HG02970 (cell line): Measurements from ENCODE around the gene NUP214.
"Not testable (repeated sequence)": the region's sequence is repeated elsewhere in the genome, so short reads cannot be mapped to it uniquely, and the experiment has no call there.

Experiments
- ATAC-seq: cut with Tn5 transposase; IDR thresholded peaks from one replicate; pipeline ENCODE4 v1.9.1; 2021; ENCODE audit warnings: mild to moderate bottlenecking, moderate library complexity, moderate number of reproducible peaks; ENCODE audit not compliant: unreplicated experiment, low FRiP score

Gene NUP214

DNA sequence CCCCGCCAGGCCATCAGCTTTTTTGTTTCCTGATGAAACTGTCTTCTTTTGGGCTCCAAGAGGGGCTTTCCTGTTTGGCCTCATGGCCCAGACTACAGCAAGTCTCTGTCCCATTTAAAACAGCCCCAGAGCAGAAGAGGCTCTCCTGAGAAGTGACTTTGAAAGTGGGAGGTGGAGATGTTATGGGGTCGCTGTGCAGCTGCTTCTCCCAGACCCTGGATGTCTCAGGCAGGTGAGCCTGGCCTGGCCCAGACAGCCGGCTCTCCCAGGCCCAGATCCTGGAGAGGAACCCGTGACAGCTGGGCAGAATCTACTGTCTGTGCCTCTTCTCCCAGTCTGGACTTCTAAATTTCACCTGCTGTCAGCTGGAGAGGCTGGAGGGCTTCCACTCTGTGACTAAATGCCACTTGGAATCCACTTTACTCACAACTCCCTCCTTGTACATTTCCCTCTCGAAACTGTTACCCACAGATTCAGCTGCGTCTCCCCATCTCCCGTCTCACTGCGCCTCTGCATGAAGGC, 130.4 kb downstream of the NUP214 start:
- ATAC-seq: no peak

DNA sequence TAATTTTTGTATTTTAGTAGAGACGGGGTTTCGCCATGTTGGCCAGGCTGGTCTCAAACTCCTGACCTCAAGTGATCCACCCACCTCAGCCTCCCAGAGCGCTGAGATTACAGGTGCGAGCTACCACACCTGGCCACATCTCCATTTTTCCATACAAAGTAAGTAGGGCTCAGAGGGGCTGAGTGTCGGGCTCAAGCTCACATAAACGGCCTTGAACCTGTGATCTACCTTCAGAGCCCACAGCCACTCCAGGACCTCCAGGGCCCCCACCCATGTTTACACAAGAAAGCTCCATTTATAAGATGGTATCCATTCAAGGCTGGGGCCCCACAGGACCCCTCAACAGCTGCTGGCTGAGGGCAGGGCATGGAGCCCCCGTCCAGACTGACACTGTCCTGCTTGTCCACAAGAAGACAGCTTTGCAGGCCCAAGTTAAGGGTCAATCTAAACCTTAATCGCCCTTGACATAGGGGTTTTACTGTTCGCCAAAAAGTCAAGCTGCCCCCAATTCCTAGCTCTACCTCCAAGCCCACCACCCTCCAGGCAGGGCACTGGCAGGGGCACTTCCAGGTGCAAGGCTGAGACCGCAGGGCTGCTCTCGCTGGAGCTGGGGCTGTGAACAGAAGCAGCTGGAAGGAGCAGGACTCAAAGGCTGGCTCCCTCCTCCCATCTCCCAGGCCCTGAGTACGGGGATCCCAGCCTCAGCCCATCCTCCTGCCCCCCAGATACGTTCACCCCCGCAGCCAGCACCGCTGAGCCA, 132.1 kb downstream of the NUP214 start:
- no peak for ATAC-seq

GRCh38 chr9:131258186-131258585, 132.8 kb downstream of the NUP214 start:
- ATAC-seq: no peak

- ATAC-seq: no peak
Observed at GRCh38 chr9:131258698-131259431, 133.5 kb downstream of the NUP214 start.

DNA sequence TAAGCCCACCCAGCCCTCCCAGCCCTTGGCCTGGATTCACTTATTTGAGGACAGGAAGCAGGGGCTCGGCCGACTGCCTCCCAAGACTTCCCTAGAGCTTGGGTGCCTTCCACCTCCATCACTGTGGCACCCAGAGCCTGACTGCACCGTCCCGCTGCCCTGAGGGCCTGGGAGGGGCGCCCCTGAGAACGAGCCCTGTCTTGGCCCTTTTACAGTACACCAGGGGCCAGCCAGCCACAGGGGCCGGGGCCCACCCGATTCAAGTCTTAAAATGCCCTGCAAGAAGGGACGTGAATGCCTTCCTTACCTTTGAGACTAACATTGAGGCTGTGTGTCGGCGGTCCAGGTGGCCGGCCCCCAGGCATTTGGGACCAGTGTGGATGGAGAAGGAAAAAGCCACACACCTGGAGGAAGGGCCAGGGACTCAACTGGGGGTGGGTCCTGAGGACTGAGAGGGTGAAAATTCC, 134.1 kb downstream of the NUP214 start:
- no peak for ATAC-seq

DNA sequence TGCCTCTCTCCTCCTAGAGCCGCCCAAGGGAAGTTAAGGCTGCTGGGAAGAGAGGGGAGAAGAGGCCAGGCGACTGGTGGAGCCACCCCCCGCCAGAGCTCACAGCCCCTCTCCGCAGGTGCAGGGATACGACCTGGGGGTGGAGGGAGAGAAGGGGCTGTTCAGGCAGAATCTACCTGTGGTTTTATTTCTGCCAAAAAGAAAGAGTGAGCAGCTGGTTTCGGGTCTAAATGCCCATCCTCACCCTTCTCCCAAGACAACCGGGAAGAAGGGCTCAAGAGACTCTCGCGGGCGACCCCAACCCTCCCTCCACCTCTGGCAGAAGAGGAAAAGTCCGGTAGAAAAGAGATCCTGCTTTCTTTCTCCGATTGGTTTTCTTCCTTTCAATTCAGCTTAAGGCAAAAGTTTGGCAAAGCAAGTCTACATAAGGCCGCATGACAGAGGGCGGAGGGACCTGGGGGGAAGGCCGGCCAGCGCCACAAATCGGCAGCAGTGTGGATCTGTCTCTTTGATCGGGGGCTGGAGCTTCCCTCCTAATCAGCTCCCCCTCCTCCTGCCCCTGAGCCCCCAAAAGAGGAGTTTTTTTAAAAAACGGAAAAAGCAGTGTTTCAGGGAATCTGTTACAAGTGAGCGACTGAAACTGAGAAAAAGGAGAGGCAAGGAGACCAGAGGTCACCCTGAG, 134.7 kb downstream of the NUP214 start:
- no peak for ATAC-seq

- ATAC-seq: no peak
Observed at GRCh38 chr9:131260751-131261452, 135.5 kb downstream of the NUP214 start.

DNA sequence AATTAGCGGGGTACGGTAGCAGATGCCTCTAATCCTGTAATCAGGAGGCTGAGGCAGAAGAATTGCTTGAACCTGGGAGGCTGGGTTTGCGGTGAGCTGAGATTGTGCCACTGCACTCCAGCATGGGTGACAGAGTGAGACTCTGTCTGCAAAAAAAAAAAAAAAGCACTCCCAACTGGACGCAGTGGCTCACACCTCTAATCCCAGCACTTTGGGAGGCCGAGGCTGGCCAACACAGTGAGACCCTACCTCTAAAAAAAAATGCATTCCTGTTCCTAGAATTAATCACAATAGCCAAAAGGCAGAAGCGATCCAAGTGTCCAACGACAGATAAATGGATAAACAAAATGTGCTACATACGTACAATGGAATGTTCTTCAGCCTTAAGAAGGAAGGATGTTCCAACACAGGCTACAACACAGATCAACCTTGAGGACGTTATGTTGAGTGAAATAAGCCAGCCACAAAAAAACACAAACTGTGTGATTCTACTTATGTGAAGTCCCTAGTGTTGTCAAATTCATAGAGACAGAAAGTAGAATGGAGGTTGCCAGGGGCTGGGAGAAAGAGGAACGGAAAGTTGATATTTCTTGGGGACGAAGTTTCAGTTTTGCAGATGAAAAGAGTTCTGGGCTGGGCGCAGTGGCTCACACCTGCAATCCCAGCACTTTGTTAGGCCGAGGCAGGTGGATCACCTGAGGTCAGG, 137.1 kb downstream of the NUP214 start:
- ATAC-seq: no peak

DNA sequence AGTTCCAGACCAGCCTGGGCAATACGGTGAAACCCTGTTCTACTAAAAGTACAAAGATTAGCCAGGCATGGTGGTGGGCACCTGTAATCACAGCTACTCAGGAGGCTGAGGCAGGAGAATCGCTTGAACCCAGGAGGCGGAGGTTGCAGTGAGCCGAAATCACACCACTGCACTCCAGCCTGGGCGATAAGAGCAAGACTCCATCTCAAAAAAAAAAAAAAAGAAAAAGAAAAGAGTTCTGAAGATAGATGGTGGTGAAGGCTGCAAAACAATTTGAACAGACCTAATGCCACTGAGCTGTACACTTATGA, 137.6 kb downstream of the NUP214 start:
- ATAC-seq: not testable (repeated sequence)

DNA sequence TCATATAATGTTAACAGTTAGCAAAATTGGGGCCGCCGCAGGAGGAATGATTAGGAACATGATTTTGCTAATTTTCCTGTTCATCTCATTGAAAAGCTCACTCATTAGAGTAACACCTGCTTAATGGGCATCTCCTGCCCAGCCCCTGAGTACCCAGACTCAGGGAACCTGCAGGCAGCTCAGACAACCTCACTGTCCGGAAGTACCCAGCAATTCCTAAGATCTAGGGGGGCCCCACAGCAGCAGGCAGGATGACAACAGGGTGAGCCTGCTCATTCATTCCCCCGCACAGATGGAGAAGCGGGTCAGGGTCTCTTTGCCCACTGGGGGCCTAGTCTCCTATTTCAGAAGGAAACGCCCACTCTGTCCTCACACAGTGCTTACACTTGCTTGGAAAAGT, 138.3 kb downstream of the NUP214 start:
- ATAC-seq: no peak

DNA sequence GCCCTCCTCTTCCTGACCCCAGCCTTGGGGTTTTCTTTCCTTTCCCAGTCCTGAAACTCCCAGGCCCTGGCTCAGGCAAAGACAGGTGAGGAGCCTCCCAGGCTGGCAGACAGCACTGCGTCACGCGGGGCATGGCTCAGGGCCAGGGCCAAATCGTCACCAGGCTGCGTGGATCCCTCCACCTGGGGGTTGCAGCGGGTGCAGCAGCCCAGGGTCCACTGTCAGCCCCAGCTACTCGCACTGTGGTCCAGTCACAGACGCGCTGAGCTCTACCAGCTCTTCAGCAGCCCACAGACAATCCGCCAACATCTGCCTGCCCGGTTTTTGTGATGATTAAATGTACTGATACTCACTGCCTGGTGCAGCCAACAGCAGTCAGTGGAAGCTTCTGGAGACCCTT, 138.8 kb downstream of the NUP214 start:
- ATAC-seq: no peak

DNA sequence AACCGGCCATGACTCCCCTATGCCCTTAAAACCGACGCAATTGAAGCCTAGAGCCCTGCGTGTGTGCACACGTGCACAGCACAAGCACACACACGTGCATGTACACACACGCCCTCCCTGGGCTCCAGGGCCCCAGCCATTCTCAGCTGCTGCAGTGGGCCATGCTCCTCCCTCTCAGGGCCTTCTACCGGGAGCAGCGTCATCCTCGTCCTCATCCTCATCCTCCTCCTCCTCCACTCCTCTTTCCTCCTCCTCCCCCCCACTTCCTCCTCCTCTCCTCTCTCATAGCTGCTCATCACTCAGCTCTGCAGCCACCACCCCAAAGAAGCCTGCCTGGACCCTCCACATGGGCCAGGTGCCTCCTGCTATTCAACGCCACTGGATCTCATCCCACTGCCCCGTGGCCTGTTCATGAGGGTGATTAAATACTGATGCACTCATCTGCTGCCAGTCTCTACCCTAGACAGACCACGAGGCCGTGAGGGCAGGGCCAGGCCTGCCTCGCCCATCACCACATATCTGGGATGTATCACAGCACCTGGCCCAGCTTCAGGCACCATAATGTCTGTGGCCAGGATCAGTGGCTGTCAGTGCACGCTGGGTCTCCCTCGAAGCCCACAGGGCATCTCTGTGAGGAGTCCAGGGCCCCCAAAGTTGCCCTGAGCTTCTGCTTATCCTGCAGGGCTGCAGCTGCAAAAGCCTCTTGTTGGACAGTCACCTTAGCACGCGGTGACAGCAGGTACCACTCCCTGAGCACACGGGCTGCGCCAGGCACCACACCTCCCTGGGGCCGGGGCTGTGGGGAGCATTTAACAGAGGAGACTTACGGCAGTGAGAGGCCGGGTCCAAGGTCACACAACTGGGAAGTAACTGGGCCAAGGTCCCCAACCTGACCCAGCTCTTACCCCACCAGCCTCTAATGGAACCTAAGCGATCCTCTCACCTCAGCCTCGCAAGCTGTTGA, 141.2 kb downstream of the NUP214 start:
- no peak for ATAC-seq

GRCh38 chr9:131270171-131271015, 145.0 kb downstream of the NUP214 start:
- no peak for ATAC-seq

GRCh38 chr9:131271016-131271273, 145.6 kb downstream of the NUP214 start:
- not testable (repeated sequence) for ATAC-seq

DNA sequence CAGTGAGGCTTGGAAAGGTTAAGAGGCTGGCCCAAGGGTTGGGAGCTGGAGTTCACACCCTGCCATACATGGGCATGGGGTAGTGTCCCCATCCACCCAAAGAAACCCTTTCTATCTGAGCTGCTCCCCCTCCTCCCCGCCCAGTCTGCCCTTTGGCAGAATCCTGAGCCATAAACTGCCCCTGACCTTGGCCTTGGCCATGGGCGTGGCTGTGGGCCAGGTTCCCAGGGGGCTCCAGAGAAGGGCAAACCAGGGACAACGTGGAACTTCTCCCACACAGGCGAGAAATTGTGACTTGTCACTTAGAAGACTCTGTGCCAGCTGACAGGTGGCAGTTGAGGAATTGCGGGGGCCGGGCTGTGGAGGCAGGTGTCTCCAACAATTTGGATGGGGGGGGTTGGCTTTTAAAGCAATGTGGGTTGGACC, 146.1 kb downstream of the NUP214 start:
- no peak for ATAC-seq

DNA sequence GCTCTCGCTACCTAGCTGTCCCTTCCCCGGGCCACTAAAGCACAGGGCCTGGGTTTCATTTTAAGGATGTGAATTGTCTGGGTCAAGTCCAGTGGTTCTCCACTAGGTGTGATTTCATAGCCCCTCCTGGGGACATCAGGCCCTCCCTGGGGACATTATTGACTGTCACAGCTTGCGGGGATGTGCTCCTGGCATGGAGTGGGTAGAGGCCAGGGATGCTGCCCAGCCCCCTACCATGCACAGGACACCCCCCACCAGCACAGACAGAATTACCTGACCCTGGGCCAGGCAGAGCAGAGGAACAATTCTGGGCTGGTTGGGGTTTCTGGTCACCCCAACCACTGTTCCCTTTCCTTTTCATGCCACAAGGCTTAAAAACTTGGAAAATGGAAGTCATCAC, 146.8 kb downstream of the NUP214 start:
- no peak for ATAC-seq

- no peak for ATAC-seq
Observed at GRCh38 chr9:131273146-131273855, 147.9 kb downstream of the NUP214 start.
